Midbrain (tissue), 1 donor: Measurements from ENCODE around the gene NLRC5.
"Not testable (repeated sequence)": the region's sequence is repeated elsewhere in the genome, so short reads cannot be mapped to it uniquely, and the experiment has no call there.

ENCODE experiments used
- DNase-seq: peaks from one replicate; lab custom pipeline; 2025; lab: John Stamatoyannopoulos, UW

NLRC5 gene

GRCh38 chr16:56980792-56981724 is 8.3 kb upstream of the NLRC5 start:
- DNase-seq, result no peak

- DNase-seq, result no peak
These were observed 7.6 kb upstream of the NLRC5 start for GRCh38 chr16:56981729-56982271.

DNA sequence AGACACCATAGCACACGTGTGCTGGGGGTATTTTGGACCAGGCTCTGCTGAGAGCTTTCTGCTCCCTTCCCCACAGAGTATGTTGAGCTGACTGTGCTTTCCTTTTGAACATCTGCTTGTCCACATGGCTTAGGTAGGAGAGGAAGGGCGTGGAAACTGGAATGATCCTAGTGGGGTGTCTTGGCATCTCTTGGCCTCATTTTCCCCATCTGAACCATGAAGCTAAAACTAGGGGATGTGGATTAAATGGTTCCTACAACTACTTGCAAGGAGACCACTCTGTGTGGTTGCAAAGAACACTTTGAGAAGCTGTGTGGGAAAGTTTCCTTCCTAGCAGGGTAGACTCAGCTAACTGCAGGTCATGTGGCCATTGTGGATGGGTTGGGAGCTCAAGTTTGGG is 6.7 kb upstream of the NLRC5 start:
- DNase-seq, result no peak

DNA sequence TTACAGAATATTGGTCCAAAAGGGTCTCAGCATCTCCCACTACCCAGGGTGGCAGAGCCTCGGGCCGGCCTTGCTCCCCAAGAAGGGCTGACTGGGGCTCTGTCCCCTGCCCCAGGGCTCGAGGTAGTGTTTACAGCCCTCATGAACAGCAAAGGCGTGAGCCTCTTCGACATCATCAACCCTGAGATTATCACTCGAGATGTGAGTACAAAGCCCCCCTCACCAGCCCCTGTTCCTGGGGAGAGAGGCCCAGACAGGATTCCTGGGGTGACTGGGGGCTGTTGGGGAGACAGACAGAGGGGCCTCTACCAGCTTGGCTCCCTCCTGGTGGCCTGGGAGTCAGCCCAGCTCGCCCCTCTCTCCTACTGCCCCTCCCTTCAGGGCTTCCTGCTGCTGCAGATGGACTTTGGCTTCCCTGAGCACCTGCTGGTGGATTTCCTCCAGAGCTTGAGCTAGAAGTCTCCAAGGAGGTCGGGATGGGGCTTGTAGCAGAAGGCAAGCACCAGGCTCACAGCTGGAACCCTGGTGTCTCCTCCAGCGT is 6.1 kb upstream of the NLRC5 start:
- no peak for DNase-seq

- no peak for DNase-seq
These were observed 4.7 kb upstream of the NLRC5 start for GRCh38 chr16:56984639-56985038.

DNA sequence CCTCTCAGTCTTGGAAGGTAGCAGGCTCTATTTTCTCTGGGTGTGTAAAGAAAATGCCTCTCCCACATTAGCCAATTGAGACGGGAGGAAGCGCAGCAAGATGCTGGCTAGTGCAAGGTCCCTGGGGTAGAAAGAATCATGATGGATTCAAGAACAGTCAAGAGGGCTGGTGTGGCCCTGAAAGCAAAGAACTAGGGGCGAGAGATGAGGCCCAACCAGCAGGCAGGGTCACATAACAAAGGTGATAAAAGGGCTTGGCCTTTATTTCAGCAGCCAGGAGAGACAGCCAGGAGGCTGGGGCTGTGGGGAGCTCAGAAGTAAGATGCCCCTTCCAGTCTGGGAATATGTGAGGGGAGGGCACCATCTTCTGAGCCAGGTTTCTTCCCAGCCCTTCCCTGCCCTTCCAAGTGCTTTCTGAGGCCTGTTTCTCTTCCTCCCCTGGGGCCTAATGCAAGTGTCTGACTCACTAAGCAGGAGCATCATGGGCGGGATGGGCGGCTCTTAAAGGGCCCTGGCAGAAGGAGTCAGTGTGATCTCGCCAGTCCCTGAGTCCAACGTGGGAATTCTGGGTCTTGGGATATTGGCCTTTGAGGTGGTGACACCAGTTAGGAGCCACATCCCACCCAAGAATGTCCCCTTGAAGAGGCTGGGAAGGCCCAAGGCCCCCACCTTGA is 3.9 kb upstream of the NLRC5 start:
- no peak for DNase-seq

DNA sequence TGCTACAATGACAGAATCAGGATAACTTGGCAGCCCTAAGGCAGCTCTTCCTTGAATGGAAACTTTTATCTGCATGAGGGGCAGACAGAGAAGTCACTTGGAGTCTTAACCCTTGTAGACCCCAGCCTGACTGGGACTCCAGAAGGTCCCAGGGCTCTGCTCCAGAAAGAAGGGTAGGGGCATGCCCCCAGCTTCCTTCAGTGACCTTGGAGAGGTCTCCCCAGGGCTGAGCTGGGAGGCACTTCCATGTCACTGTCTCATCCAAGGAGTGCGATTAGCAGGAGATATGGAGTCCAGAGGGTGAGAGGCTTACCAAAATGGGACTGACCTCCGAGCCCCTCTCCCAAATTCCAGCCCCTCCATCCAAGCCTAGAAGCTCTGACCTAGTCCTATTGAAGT is 3.4 kb upstream of the NLRC5 start:
- no peak for DNase-seq

- DNase-seq, result no peak
These were observed 3.0 kb upstream of the NLRC5 start for GRCh38 chr16:56986361-56986760.

DNA sequence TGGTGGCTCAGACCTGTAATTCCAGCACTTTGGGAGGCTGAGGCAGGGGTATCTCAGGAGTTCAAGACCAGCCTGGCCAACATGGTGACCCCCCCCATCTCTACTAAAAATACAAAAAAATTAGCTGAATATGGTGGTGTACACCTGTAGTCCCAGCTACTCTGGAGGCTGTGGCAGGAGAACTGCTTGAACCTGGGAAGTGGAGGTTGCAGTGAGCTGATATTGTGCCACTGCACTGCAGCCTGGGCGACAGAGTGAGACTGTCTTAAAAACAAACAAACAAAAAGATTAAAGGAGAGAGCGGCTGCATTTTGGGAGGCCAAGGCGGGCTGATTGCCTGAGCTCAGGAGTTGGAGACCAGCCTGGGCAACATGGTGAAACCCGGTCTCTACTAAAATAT is 2.4 kb upstream of the NLRC5 start:
- DNase-seq, result not testable (repeated sequence)

DNA sequence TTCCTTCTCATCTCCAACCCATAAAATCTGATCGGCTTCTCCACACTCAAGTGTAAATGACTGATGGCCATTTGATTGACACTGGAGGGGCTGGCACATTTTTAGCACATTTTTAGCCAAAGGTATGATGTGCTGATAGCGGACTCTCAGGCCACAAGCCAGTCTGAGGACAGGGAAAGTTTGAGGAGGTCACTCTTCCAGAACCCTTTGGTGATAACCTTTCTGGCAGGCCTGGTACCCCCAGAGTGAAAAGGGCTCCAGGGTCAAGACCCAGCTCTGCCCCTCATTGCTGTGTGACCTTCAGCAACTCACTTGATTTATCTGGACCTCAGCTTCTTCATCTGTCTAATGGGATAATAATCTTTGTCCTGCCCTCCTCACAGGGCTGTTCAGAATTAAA is 1.7 kb upstream of the NLRC5 start:
- no peak for DNase-seq

GRCh38 chr16:56988161-56988947 is 1.0 kb upstream of the NLRC5 start:
- no peak for DNase-seq

DNA sequence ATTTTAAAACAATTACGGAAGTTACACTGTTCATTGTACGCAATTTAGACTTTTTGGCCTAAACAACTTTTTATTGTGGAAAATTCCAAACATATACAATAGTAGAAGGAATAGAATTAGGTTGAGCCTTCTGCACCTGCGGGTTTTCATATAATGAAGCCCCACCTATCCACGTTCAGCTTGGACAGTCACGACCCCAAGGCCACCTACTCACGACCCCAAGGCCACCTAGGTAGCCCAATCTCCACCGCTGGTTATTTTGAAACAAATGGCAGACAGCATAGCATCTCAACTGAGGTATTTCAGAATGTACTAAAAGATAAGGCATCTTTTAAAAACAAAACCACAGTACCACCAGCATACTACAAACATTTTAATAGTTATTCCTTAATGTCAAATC is 631 bp downstream of the NLRC5 start:
- DNase-seq, result no peak

DNA sequence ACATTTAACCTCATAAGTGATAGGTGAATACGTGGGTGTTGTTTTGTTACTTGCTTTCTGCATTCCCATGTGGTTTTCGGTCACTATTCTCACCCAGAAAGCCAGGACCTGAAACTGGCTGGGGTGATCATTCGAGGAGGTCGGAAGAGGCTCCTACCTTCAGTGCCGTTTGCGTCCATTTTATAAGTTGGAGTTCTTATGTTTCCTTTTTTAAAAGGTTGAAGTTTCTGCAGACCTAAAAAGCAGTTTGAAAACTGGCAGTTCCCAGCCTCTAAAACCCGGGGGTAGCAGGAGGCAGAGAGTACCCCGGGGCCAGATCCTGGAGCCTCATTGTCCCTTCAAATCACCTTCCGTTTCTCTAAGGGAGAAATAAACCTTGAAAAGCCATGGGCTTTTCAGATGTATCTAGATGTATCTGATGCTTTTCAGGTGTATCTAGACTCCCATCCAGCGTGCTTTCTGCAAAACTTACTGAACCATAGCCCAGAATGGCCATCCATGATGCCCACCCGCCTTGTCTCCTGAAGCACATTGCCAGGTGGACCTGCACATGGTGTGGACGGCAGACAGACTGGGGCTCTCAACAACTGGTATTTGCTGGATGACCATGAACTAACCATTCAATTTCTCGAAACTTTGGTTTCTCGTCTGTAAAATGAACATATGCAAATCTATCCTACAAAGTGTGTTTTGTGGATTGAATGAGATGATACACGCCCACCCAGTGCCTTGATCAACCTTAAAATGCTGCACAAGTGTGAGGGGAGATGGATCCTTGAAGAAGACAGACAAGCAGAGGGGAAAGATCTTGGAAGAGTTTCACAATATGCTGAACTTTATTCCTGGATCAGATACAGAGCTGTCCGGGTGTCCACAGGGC is 1.3 kb downstream of the NLRC5 start:
- no peak for DNase-seq

GRCh38 chr16:56992431-56992830 is 3.1 kb downstream of the NLRC5 start:
- not testable (repeated sequence) for DNase-seq

DNA sequence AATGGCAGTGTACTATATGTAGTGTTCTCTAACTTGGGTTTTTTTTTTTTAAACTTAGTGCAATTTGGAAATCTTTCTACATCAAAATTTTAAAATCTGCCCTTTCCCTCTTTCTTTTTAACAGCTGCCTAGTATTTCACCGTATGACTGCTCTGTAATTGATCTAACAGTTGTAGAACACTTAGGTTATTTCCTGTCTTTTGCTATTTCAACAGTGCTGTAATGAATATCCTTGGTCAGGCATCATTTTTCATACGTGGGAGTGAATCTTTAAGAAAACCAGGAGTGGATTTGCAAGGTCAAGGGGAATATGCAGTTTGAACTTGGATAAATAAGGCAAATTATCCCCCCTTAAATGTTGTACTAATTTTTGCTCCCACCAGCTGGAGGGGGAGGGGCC is 3.8 kb downstream of the NLRC5 start:
- no peak for DNase-seq

DNA sequence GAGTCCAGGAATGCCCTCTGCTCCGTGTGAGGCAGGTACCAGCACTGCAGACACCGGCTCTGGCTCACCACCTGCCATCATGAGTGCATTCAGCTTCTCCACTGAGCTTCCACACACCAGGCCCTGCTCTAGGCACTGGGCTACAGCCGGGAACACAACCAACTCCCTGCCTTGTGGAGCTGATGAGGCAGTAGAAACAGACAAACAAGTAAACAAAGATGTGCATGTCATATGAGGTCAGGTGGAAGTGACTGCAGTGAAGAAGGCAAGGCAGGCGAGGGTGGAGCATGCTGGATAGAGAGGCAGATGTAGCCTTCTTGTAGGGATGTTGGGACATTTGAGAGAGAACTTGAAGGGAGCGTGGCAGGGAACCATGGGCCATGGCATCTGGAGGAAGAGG is 5.0 kb downstream of the NLRC5 start:
- DNase-seq, result no peak

DNA sequence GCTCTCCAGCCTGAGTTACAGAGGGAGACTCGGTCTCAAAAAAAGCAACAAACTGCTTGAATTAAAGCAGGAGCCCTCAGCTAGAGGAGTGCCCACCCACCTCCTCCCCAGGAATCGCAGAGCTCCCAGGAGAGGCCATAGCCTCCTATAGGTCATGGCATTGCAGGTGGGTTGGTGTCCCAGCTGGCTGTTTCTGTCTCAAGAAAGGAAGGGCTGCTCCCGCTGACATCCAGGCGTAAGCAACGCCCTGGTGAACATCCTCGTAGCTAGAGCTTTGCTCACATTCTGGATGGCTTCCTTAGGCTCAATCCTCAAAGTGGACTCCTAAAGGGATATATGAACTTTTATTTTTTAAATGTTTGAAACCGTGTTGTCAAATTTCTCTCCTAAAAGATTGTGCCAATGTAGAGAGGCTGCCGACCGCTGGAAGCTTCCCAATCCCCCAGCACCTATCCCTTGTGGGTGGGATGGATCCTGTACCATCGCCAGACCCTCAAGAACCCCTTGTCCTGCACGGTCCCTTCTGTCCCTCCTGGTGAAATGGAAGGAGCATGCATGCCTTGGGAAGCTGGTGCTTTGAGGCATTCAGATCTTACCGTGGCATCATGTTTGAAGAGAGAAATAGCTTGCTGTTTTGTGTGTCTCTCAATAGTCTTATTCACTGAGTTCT is 5.9 kb downstream of the NLRC5 start:
- no peak for DNase-seq

DNA sequence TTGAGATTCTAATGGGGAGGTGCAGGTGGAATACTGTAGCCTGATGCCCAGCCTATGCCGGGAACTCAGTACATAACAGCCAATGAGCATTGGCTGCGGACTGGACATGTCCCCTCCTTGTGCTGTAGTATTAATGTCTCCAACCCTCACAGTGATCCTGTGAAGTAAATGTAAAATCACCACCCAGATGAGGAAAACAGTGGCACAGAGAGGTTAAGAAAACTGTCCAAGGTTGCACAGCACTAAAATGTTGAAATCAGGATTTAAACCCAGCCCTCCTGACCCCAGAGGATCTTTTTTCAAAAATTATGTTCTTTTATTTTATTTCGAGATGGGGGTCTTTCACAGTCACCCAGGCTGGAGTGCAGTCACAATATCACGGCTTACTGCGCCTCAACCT is 7.9 kb downstream of the NLRC5 start:
- DNase-seq, result no peak

GRCh38 chr16:56997931-56998330 is 8.6 kb downstream of the NLRC5 start:
- DNase-seq, result no peak

GRCh38 chr16:56998352-56998751 is 9.0 kb downstream of the NLRC5 start:
- no peak for DNase-seq
